Measurements from ENCODE around the gene ATXN1. TPM values are rescaled to one million over a fixed set of nuclear protein-coding genes. Genes with fewer than 3 reads are reported as not detected.

The ATXN1 gene
- total RNA-seq, 1 experiment from 2014 or later: 27.0 TPM

DNA sequence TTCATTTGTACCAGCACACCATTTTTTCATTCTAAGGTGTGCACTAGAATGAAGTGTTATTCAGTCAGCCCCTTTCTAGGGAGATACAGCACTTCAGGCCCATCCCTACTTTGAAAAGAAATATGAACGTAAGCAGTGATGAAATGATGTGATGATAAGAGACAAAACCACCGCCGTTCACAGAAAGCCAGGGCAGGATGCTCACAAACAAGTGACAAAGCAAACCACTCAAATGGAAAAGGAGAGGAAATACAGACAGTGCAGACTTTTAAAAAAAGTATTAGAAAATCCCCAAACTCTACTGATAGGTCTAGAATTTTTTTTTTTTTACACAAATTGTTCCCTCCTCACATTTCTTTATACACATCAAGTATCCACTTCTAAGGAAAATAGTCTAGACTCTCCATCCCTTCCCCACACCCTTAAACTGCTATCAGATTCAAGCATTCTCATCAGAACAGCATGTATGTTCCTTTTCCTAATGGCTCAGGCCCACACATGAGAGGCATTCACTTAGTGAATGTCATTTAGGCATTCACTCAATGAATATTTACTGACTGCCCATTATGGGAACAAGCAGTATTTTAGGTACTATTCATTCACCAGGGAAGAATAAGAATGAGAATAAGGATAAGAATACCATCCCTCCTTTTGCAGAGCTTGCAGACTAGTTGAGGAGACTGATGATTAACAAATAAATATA, 279.4 kb downstream of the ATXN1 start:
- BruUV-seq (replicated peaks): no TSS peak
- POLR2A ChIA-PET (ENCODE audit: unreplicated experiment): no interaction called here

DNA sequence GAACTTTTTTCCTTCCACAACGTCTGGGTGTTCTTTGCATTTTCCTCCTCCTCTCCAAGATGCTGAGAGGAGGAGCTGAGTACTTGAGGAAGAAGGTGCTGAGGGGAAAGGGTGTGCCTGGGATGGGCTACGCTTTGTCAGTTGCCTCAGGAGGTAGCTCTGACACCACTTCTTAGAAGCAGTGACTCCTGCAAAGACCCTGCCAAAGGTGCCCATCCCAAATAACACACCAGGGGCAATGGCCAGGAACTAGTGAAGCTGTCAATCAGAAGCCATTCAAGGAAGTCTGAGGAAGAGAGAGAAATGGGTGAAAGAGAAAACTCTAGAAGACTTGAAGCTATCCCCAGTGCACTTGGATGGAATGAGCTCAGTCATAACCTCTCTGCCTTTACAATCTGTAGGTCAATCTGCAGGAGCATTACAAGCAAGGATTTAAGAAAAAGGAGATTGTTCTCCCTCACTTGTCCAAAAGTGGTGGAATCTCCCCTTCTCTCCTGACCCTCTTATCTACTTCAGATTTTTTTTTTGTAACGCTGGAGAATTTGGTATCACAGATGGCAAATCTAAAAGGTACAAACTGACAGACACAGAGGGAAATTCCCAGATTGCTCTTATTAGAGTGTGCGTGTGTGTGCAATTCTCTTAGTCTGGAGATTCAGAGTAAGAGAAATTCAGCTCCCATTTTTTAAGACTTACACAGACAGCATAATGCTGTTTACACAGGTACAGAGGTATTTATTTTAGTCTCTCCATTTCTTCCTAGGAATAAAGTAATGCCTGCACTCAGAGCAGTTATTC, 280.3 kb downstream of the ATXN1 start:
- ChIA-PET POLR2A (ENCODE audit: unreplicated experiment) (no interaction called here), CTCF (no interaction called here)
- Histone ChIP-seq H3K27ac (ENCODE audit: low read length) (no peak overlapping the region), H2AFZ (ENCODE audit: low read length) (no peak overlapping the region), H3K4me2 (ENCODE audit: low read length) (no peak overlapping the region), H3K9ac (ENCODE audit: low read length) (no peak overlapping the region), H3K36me3 (ENCODE audit: low read depth, low read length) (peaks cover 4% of the 10 kb centered on the region; the same call in 1 of the 2 replicates), H4K20me1 (ENCODE audit: low read length) (no peaks in the 10 kb centered on the region), H3K9me3 (ENCODE audit: low read length) (no peaks in the 10 kb centered on the region; the same call in 1 of the 2 replicates), H3K9me2 (replicated peaks; ENCODE audit: low read length) (no peaks in the 10 kb centered on the region), H3F3A (ENCODE audit: low read length, unreplicated experiment) (no peaks in the 10 kb centered on the region), H3K27me3 (ENCODE audit: low read length) (no peaks in the 10 kb centered on the region), H3K4me1 (ENCODE audit: insufficient read depth, low read length) (no peaks in the 10 kb centered on the region), H3K79me2 (ENCODE audit: low read length) (no peaks in the 10 kb centered on the region), H3K4me3 (ENCODE audit: low read length) (no peak overlapping the region)
- TF ChIP-seq, protein P1, sequence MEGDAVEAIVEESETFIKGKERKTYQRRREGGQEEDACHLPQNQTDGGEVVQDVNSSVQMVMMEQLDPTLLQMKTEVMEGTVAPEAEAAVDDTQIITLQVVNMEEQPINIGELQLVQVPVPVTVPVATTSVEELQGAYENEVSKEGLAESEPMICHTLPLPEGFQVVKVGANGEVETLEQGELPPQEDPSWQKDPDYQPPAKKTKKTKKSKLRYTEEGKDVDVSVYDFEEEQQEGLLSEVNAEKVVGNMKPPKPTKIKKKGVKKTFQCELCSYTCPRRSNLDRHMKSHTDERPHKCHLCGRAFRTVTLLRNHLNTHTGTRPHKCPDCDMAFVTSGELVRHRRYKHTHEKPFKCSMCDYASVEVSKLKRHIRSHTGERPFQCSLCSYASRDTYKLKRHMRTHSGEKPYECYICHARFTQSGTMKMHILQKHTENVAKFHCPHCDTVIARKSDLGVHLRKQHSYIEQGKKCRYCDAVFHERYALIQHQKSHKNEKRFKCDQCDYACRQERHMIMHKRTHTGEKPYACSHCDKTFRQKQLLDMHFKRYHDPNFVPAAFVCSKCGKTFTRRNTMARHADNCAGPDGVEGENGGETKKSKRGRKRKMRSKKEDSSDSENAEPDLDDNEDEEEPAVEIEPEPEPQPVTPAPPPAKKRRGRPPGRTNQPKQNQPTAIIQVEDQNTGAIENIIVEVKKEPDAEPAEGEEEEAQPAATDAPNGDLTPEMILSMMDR (conservative IDR thresholded peaks at IDR 0.05; ENCODE audit: low read depth, low read length): no peak
- no peak for TF ChIP-seq EZH2phosphoT487 (IDR thresholded peaks at IDR 0.05; ENCODE audit: borderline replicate concordance, low read length)
- TF ChIP-seq EZH2 (IDR thresholded peaks at IDR 0.05; ENCODE audit: low read length, unreplicated experiment): no peak
- DNase-seq (no peak), ATAC-seq (no peak)
- intact Hi-C loops (cut with micrococcal nuclease): no loop called here
- BruUV-seq (replicated peaks): no TSS peak

More for the DNA sequence above, 279.4 kb downstream of the ATXN1 start:
- Histone ChIP-seq H4K20me1 (ENCODE audit: low read length) (no peaks in the 10 kb centered on the region), H3K9me3 (ENCODE audit: low read length) (no peaks in the 10 kb centered on the region; the same call in 1 of the 2 replicates), H3K36me3 (ENCODE audit: low read depth, low read length) (peaks cover 4% of the 10 kb centered on the region; the same call in 1 of the 2 replicates), H3K9me2 (replicated peaks; ENCODE audit: low read length) (no peaks in the 10 kb centered on the region), H2AFZ (ENCODE audit: low read length) (no peak overlapping the region), H3K4me2 (ENCODE audit: low read length) (no peak overlapping the region), H3K9ac (ENCODE audit: low read length) (no peak overlapping the region), H3K27me3 (ENCODE audit: low read length) (no peaks in the 10 kb centered on the region), H3K4me3 (ENCODE audit: low read length) (no peak overlapping the region), H3K4me1 (ENCODE audit: insufficient read depth, low read length) (no peaks in the 10 kb centered on the region), H3K27ac (ENCODE audit: low read length) (no peak overlapping the region), H3K79me2 (ENCODE audit: low read length) (no peaks in the 10 kb centered on the region), H3F3A (ENCODE audit: low read length, unreplicated experiment) (no peaks in the 10 kb centered on the region)
- intact Hi-C loops (cut with micrococcal nuclease): no loop called here
- no peak for DNase-seq
- ATAC-seq: no peak
- no peak for TF ChIP-seq EZH2 (IDR thresholded peaks at IDR 0.05; ENCODE audit: low read length, unreplicated experiment)
- TF ChIP-seq EZH2phosphoT487 (IDR thresholded peaks at IDR 0.05; ENCODE audit: borderline replicate concordance, low read length): no peak
- TF ChIP-seq, protein P1 (conservative IDR thresholded peaks at IDR 0.05; ENCODE audit: low read depth, low read length): no peak
- CTCF ChIA-PET: no interaction called here

Measured in PC-3 (cell line).